ENCODE measurements around the gene ZNF750.

Gene ZNF750

GRCh38 chr17:82790391-82790790 is 49.4 kb downstream of the ZNF750 start:
- Histone ChIP-seq H3K4me3 (replicated peaks; ENCODE audit: insufficient read depth, low read length) (no peak overlapping the region), H3K27me3 (ENCODE audit: insufficient read depth, poor library complexity, severe bottlenecking) (no peaks in the 10 kb centered on the region), H3K27ac (replicated peaks) (no peak overlapping the region)
- TF ChIP-seq REST (IDR thresholded peaks at IDR 0.05; ENCODE audit: insufficient replicate concordance, low read depth) (no peak), SPI1 (IDR thresholded peaks at IDR 0.05; ENCODE audit: borderline replicate concordance, low read depth) (no peak), CTCF (IDR thresholded peaks at IDR 0.05; ENCODE audit: insufficient read depth, low read length) (no peak), POLR2AphosphoS5 (IDR thresholded peaks at IDR 0.05; ENCODE audit: low read depth) (no peak), GABPA (IDR thresholded peaks at IDR 0.05; ENCODE audit: low read depth) (no peak)
- no peak for DNase-seq (ENCODE audit: low read depth in 1 of 2, low spot score in 1 of 2)

GRCh38 chr17:82789806-82790205 is 50.0 kb downstream of the ZNF750 start:
- H3K27ac ChIP-seq (replicated peaks) = no peak overlapping the region
- no peak overlapping the region for H3K4me3 ChIP-seq (replicated peaks; ENCODE audit: insufficient read depth, low read length)
- TF ChIP-seq GABPA (IDR thresholded peaks at IDR 0.05; ENCODE audit: low read depth) = no peak
- no peak for TF ChIP-seq SPI1 (IDR thresholded peaks at IDR 0.05; ENCODE audit: borderline replicate concordance, low read depth)
- no peak for TF ChIP-seq REST (IDR thresholded peaks at IDR 0.05; ENCODE audit: insufficient replicate concordance, low read depth)
- TF ChIP-seq POLR2AphosphoS5 (IDR thresholded peaks at IDR 0.05; ENCODE audit: low read depth) = no peak
- TF ChIP-seq CTCF (IDR thresholded peaks at IDR 0.05; ENCODE audit: insufficient read depth, low read length) = no peak
- DNase-seq (ENCODE audit: low read depth in 1 of 2, low spot score in 1 of 2) = no peak
- H3K27me3 ChIP-seq (ENCODE audit: insufficient read depth, poor library complexity, severe bottlenecking) = no peaks in the 10 kb centered on the region

- no peak for DNase-seq (ENCODE audit: low read depth in 1 of 2, low spot score in 1 of 2)
- Histone ChIP-seq H3K4me3 (replicated peaks; ENCODE audit: insufficient read depth, low read length) (no peak overlapping the region), H3K27me3 (ENCODE audit: insufficient read depth, poor library complexity, severe bottlenecking) (no peaks in the 10 kb centered on the region), H3K27ac (replicated peaks) (no peak overlapping the region)
- no peak for TF ChIP-seq REST (IDR thresholded peaks at IDR 0.05; ENCODE audit: insufficient replicate concordance, low read depth)
- no peak for TF ChIP-seq SPI1 (IDR thresholded peaks at IDR 0.05; ENCODE audit: borderline replicate concordance, low read depth)
- no peak for TF ChIP-seq GABPA (IDR thresholded peaks at IDR 0.05; ENCODE audit: low read depth)
- TF ChIP-seq CTCF (IDR thresholded peaks at IDR 0.05; ENCODE audit: insufficient read depth, low read length) = no peak
- no peak for TF ChIP-seq POLR2AphosphoS5 (IDR thresholded peaks at IDR 0.05; ENCODE audit: low read depth)
Measured at GRCh38 chr17:82789051-82789592, 50.7 kb downstream of the ZNF750 start.

Data from HL-60 (cell line).